Measurements from ENCODE around the gene DGKG.

DGKG gene

DNA sequence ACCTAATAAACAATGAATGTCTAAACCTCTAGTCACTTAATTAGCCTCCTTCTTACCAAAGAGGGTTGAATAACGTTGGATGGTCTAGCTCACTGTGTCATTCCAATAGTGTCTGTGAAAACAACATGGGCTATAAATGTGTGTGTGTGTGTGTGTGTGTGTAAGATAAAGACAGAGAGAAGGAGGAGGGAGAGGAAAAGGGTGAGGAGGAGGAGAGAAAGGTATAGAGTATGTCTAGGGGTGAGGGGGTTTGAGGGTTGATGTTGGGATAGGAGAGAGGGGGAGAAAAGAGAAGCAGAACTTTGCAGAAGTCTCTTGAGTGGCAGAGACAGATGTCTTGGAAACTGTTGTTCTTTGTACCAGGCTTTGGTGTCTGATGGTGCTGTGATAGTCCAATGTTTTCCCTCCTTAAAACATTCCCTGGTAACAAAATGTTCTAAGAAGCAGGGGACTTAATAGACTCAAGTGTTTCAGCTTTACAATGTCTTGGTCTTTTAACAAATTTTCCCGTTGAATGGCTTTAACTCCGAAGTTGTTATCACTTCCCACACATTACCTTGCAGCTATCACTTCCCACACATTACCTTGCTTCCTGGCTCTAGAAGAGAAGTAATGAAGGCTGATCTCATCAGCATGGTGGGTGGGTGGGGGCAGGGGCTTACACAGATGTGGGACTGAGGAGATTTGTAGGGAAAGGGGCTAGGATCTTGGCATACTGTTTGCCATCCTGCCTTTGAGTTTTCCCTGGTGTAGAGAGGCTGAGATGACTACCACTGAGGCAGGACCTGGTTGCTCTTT is 195.3 kb downstream of the DGKG start:
- no peak for DNase-seq (ENCODE audit: low read depth in 1 of 2, low spot score in 1 of 2)
- Histone ChIP-seq H3K4me3 (replicated peaks; ENCODE audit: insufficient read depth, low read length) (no peak overlapping the region), H3K27me3 (ENCODE audit: insufficient read depth, poor library complexity, severe bottlenecking) (no peaks in the 10 kb centered on the region), H3K27ac (replicated peaks) (no peak overlapping the region)
- TF ChIP-seq POLR2AphosphoS5 (IDR thresholded peaks at IDR 0.05; ENCODE audit: low read depth) (no peak), SPI1 (IDR thresholded peaks at IDR 0.05; ENCODE audit: borderline replicate concordance, low read depth) (no peak), GABPA (IDR thresholded peaks at IDR 0.05; ENCODE audit: low read depth) (no peak)
- TF ChIP-seq, protein P1, sequence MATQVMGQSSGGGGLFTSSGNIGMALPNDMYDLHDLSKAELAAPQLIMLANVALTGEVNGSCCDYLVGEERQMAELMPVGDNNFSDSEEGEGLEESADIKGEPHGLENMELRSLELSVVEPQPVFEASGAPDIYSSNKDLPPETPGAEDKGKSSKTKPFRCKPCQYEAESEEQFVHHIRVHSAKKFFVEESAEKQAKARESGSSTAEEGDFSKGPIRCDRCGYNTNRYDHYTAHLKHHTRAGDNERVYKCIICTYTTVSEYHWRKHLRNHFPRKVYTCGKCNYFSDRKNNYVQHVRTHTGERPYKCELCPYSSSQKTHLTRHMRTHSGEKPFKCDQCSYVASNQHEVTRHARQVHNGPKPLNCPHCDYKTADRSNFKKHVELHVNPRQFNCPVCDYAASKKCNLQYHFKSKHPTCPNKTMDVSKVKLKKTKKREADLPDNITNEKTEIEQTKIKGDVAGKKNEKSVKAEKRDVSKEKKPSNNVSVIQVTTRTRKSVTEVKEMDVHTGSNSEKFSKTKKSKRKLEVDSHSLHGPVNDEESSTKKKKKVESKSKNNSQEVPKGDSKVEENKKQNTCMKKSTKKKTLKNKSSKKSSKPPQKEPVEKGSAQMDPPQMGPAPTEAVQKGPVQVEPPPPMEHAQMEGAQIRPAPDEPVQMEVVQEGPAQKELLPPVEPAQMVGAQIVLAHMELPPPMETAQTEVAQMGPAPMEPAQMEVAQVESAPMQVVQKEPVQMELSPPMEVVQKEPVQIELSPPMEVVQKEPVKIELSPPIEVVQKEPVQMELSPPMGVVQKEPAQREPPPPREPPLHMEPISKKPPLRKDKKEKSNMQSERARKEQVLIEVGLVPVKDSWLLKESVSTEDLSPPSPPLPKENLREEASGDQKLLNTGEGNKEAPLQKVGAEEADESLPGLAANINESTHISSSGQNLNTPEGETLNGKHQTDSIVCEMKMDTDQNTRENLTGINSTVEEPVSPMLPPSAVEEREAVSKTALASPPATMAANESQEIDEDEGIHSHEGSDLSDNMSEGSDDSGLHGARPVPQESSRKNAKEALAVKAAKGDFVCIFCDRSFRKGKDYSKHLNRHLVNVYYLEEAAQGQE (IDR thresholded peaks at IDR 0.05; ENCODE audit: insufficient replicate concordance, low read depth) = no peak
- TF ChIP-seq, protein P2, sequence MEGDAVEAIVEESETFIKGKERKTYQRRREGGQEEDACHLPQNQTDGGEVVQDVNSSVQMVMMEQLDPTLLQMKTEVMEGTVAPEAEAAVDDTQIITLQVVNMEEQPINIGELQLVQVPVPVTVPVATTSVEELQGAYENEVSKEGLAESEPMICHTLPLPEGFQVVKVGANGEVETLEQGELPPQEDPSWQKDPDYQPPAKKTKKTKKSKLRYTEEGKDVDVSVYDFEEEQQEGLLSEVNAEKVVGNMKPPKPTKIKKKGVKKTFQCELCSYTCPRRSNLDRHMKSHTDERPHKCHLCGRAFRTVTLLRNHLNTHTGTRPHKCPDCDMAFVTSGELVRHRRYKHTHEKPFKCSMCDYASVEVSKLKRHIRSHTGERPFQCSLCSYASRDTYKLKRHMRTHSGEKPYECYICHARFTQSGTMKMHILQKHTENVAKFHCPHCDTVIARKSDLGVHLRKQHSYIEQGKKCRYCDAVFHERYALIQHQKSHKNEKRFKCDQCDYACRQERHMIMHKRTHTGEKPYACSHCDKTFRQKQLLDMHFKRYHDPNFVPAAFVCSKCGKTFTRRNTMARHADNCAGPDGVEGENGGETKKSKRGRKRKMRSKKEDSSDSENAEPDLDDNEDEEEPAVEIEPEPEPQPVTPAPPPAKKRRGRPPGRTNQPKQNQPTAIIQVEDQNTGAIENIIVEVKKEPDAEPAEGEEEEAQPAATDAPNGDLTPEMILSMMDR (IDR thresholded peaks at IDR 0.05; ENCODE audit: insufficient read depth, low read length) = no peak

DNA sequence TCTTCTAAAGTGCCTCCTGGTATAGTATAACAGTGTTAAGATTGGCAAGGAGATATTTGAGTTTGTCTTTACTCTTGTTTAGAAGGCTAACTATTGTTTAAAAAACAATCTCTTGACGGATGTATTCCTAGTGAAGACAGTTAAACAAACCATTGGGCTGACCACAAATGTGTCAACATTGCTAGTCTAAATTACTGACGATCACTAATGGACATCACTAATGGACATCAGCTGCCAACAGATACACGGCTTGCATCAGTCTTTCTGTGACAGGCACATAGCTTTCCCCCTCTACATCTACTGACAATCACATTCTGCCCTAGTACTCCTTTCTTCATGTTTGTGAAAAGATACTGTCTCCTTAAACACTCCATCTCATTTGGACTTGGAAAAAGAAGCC is 196.0 kb downstream of the DGKG start:
- no peak for TF ChIP-seq SPI1 (IDR thresholded peaks at IDR 0.05; ENCODE audit: borderline replicate concordance, low read depth)
- TF ChIP-seq, protein P2 (IDR thresholded peaks at IDR 0.05; ENCODE audit: insufficient read depth, low read length) = no peak
- no peak for TF ChIP-seq GABPA (IDR thresholded peaks at IDR 0.05; ENCODE audit: low read depth)
- TF ChIP-seq, protein P1 (IDR thresholded peaks at IDR 0.05; ENCODE audit: insufficient replicate concordance, low read depth) = no peak
- H3K27ac ChIP-seq (replicated peaks) = no peak overlapping the region
- DNase-seq (ENCODE audit: low read depth in 1 of 2, low spot score in 1 of 2) = no peak

DNA sequence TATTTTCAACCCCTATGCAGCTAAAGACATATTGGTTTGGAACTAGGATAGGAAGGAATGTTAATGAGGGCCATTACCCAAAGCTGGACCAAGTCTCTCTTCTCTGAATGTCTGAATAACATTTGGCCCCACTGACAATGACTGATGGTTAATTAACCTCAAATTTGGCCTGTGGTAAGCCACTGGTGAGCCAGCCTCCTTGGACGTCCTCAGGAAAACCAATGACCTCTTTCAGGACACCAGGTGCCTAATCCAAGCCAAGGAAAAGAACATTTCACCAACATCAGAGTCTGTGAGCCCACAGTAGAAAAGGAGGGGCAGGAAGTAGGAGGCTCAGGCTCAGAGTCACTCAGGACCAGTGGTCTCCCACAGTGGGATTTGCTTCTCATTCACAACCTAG is 196.7 kb downstream of the DGKG start:
- TF ChIP-seq POLR2AphosphoS5 (IDR thresholded peaks at IDR 0.05; ENCODE audit: low read depth) = no peak
- no peak for TF ChIP-seq GABPA (IDR thresholded peaks at IDR 0.05; ENCODE audit: low read depth)
- TF ChIP-seq SPI1 (IDR thresholded peaks at IDR 0.05; ENCODE audit: borderline replicate concordance, low read depth) = no peak
- TF ChIP-seq, protein P2 (IDR thresholded peaks at IDR 0.05; ENCODE audit: insufficient read depth, low read length) = no peak
- TF ChIP-seq, protein P1 (IDR thresholded peaks at IDR 0.05; ENCODE audit: insufficient replicate concordance, low read depth) = no peak
- no peak overlapping the region for H3K27ac ChIP-seq (replicated peaks)

More for the DNA sequence above, 196.0 kb downstream of the DGKG start:
- Histone ChIP-seq H3K4me3 (replicated peaks; ENCODE audit: insufficient read depth, low read length) (no peak overlapping the region), H3K27me3 (ENCODE audit: insufficient read depth, poor library complexity, severe bottlenecking) (no peaks in the 10 kb centered on the region)

More for the DNA sequence above, 196.7 kb downstream of the DGKG start:
- no peaks in the 10 kb centered on the region for H3K27me3 ChIP-seq (ENCODE audit: insufficient read depth, poor library complexity, severe bottlenecking)
- DNase-seq (ENCODE audit: low read depth in 1 of 2, low spot score in 1 of 2) = no peak
- H3K4me3 ChIP-seq (replicated peaks; ENCODE audit: insufficient read depth, low read length) = no peak overlapping the region

Measured in HL-60 (cell line).